WERI-Rb-1 (cell line): ENCODE measurements around the gene DMBT1.

Experiments used
- DNase-seq: peaks from one replicate; pipeline ENCODE4 v3.0.0-alpha.2; 2020
- H3K27ac ChIP-seq: fragments of 250-450 bp; sonication (Bioruptor Pico); 2 replicates; pipeline ENCODE4 v1.5.1; 2020; ENCODE audit warnings: mild to moderate bottlenecking, moderate library complexity
- H3K27me3 ChIP-seq: fragments of 250-450 bp; sonication (Bioruptor Pico); 2 replicates; pipeline ENCODE4 v1.5.1; 2021; ENCODE audit warnings: mild to moderate bottlenecking, low read depth, moderate library complexity; ENCODE audit not compliant: insufficient read depth, severe bottlenecking
- H3K36me3 ChIP-seq: fragments of 250-450 bp; sonication (Bioruptor Pico); 2 replicates; pipeline ENCODE4 v1.5.1; 2020; ENCODE audit warnings: mild to moderate bottlenecking, moderate library complexity
- H3K4me3 ChIP-seq: 2 replicates; pipeline ENCODE4 v1.5.1; 2011; ENCODE audit warnings: low read depth, mild to moderate bottlenecking, control low read depth, low read length
- H3K9me3 ChIP-seq: fragments of 250-450 bp; sonication (Bioruptor Pico); 2 replicates; pipeline ENCODE4 v1.5.1; 2021; ENCODE audit warnings: mild to moderate bottlenecking, moderate library complexity; ENCODE audit not compliant: severe bottlenecking
- TF ChIP-seq, protein P1 (sequence below): IDR thresholded peaks from 2 replicates; pipeline ENCODE4 v1.5.1; 2011; ENCODE audit warnings: low read depth, mild to moderate bottlenecking, control low read depth, inconsistent platforms, low read length

DMBT1 gene

DNA sequence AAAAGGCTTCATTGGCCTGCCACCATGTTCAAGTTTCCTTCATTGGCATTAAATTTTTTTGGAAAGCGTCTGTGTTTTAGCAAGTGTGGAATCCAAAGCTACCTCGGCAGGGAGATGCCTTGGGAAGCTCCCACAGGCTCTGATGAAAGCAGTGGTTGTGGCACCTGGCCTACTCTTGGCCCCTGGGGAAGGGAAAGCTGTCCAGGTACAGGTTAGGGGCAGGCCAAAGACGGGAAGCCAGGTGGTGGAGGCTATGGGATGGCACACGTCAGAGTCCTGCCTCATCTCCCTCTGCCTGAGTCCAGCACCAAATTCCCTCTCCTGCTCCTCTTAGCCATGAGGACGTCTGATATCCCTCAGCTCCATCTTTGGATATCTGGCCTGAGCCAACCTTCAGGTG is 89.3 kb downstream of the DMBT1 start:
- Histone ChIP-seq H3K27ac (no peak overlapping the region), H3K27me3 (peaks cover 61% of the 10 kb centered on the region), H3K36me3 (no peaks in the 10 kb centered on the region), H3K4me3 (no peak overlapping the region), H3K9me3 (no peaks in the 10 kb centered on the region)
- no peak for DNase-seq
- TF ChIP-seq, protein P1, sequence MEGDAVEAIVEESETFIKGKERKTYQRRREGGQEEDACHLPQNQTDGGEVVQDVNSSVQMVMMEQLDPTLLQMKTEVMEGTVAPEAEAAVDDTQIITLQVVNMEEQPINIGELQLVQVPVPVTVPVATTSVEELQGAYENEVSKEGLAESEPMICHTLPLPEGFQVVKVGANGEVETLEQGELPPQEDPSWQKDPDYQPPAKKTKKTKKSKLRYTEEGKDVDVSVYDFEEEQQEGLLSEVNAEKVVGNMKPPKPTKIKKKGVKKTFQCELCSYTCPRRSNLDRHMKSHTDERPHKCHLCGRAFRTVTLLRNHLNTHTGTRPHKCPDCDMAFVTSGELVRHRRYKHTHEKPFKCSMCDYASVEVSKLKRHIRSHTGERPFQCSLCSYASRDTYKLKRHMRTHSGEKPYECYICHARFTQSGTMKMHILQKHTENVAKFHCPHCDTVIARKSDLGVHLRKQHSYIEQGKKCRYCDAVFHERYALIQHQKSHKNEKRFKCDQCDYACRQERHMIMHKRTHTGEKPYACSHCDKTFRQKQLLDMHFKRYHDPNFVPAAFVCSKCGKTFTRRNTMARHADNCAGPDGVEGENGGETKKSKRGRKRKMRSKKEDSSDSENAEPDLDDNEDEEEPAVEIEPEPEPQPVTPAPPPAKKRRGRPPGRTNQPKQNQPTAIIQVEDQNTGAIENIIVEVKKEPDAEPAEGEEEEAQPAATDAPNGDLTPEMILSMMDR: no peak

DNA sequence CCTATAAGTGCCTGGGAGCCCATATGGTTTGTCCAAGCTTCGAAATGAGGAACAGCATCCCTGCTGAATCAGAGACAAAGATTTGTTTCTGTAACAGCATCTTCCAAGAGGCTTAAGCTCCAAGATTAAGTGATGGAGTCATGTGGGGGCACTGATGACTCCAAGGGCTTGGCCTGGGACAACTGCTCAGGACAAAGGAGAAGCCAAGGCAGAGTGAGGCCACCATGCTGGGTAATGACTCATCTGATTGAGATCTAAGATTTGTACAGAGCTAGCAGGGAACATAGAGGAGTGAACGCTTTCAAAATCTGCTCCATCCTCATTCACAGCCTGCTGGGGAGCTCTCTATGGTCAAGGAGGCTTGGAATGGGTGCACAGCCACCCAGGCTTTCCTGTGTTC is 89.8 kb downstream of the DMBT1 start:
- Histone ChIP-seq H3K4me3 (no peak overlapping the region), H3K27ac (no peak overlapping the region), H3K36me3 (no peaks in the 10 kb centered on the region), H3K27me3 (peaks cover 63% of the 10 kb centered on the region), H3K9me3 (no peaks in the 10 kb centered on the region)
- TF ChIP-seq, protein P1: no peak
- peak; percentile 16 for DNase-seq

DNA sequence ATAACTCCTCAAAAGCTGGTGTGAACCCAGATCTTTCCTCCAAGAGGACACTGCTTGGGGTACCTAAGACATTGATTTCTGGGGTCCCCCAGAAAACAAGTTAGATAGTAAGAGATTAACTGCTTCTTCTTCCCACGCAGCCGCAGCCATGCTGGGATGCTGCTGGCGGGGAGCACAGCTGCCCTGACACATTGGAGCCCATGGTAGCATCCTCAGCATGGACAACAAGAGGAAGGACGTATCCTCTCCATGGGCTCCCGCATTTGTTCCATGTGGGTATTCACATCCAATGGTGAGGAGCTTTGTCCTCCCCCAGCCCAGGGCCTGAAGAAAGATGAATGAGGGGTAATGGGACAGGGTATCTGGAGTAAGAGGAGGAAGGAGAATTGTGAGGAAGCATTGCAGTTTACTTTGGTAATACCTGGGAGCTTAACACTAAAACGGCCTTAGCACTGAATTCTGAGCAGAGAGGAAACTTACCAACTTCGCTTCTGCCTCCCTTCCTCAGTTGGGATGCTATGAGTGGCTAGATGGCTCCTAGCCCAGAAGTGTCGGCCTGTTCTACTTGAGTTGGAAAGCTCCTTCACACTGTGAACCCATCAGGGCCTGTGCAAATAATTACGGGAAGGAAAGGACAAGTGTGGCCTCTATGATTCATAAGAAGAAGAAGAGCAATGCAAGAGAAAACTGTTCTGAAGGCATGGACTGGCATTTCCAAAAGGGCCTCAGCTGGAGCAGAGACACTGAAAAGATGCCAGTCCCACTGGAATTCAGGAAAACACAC is 95.2 kb downstream of the DMBT1 start:
- no peak for DNase-seq
- peaks cover 91% of the 10 kb centered on the region for H3K27me3 ChIP-seq
- no peaks in the 10 kb centered on the region for H3K36me3 ChIP-seq
- H3K9me3 ChIP-seq: no peaks in the 10 kb centered on the region
- TF ChIP-seq, protein P1: no peak
- no peak overlapping the region for H3K4me3 ChIP-seq
- H3K27ac ChIP-seq: no peak overlapping the region

DNA sequence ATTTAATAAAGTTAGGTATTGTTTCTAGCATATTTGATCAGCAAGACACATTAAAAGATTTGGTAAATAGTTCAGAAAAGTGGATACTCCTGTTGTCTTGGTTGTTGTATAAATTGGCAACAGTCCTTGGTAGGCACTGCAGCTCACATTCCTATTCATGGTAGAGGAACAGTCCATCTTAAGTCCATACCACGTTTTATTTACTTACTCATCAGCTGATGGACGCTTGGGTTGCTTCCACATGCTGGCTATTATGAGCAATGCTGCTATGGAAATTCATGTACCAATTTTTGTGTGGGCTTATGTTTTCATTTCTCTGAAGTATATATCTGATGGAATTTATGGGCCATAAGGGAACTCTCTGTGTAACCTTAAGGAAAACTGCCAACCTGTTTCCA is 95.8 kb downstream of the DMBT1 start:
- Histone ChIP-seq H3K4me3 (no peak overlapping the region), H3K27ac (no peak overlapping the region), H3K9me3 (no peaks in the 10 kb centered on the region), H3K36me3 (no peaks in the 10 kb centered on the region), H3K27me3 (peaks cover 91% of the 10 kb centered on the region)
- no peak for DNase-seq
- TF ChIP-seq, protein P1: no peak

DNA sequence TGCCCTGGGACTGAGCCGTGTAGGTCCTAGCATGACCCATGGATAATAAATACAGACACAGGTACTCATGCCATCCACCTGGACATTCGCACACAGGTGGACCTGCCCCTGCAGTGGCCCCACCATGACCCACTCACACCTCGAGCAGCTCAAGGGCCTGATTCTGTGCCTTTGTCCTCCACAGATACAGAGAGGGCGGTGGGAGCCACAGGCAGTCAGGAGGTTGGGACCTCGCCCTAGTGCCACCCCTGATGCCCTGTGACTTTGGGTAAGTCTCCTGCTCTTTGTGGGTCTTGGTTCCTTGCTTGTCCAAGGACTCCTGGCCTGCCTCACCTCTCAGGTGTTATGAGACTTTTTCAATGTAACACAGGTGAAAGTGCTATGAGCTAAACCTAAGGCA is 96.2 kb downstream of the DMBT1 start:
- TF ChIP-seq, protein P1: no peak
- Histone ChIP-seq H3K27ac (no peak overlapping the region), H3K4me3 (no peak overlapping the region), H3K27me3 (peaks cover 91% of the 10 kb centered on the region), H3K9me3 (no peaks in the 10 kb centered on the region), H3K36me3 (no peaks in the 10 kb centered on the region)
- DNase-seq: no peak

DNA sequence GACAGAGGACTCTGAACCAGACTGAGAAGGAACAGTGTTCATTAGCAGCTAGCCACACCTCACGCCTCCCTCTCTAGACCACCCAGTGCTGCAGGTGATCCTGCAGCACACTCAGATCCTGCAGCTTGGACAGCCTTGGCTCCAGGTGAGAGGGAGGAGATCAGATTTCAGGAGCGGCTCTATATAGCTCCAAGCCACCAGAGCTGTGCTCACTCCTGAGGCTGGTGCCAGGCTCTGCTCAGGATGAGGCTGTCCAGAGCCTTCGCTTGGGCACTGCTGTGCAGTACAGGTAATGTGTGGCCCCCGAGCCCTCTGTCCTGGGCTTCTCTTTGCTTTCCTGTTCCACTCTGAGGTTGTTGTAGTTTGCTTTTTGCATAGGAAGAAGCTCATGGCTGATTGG is 96.7 kb downstream of the DMBT1 start:
- H3K9me3 ChIP-seq: no peaks in the 10 kb centered on the region
- H3K27ac ChIP-seq: no peak overlapping the region
- H3K4me3 ChIP-seq: no peak overlapping the region
- H3K36me3 ChIP-seq: no peaks in the 10 kb centered on the region
- no peak for DNase-seq
- H3K27me3 ChIP-seq: peaks cover 90% of the 10 kb centered on the region
- TF ChIP-seq, protein P1: no peak
